H1 (cell line): ENCODE data around the gene CALR. TPM values are rescaled to one million over a fixed set of nuclear protein-coding genes. Genes with fewer than 3 reads are reported as not detected.

Source experiments
- ATF3 ChIP-seq: IDR thresholded peaks from 2 replicates; pipeline ENCODE4 v1.6.1; 2011; ENCODE audit warnings: low read depth, mild to moderate bottlenecking, low read length; ENCODE audit not compliant: insufficient read depth
- CHD1 ChIP-seq: IDR thresholded peaks from 2 replicates; pipeline ENCODE4 v1.6.1; 2012; ENCODE audit warnings: low read depth, low read length, improper control_type of control experiment
- CTCF ChIP-seq, 3 experiments: IDR thresholded peaks; 1 replicate in 2 of 3; 2 replicates in 1 of 3; pipeline versions ENCODE4 v1.5.1 to v1.6.1; 2011; ENCODE audit warnings: low read length in 3 of 3, mild to moderate bottlenecking in 3 of 3, inconsistent platforms in 2 of 3, low read depth in 1 of 3, moderate library complexity in 1 of 3; ENCODE audit not compliant: insufficient read depth in 1 of 3; ENCODE audit errors: control extremely low read depth in 1 of 3
- SP1 ChIP-seq: IDR thresholded peaks from 2 replicates; pipeline ENCODE4 v1.6.1; 2011; ENCODE audit warnings: low read depth, low read length
- SRF ChIP-seq: IDR thresholded peaks from 2 replicates; pipeline ENCODE4 v1.6.1; 2011; ENCODE audit warnings: mild to moderate bottlenecking, low read depth, low read length, moderate library complexity
- TAF7 ChIP-seq: optimal IDR thresholded peaks from 2 replicates; pipeline ENCODE3; 2011; ENCODE audit warnings: low read depth, mild to moderate bottlenecking, inconsistent platforms, low read length, moderate library complexity, borderline replicate concordance
- ZNF274 ChIP-seq: IDR thresholded peaks from 2 replicates; pipeline ENCODE4 v1.7.0; 2012; ENCODE audit warnings: low read length, borderline replicate concordance; ENCODE audit errors: extremely low read depth
- polyA plus RNA-seq, 7 experiments: library from polyadenylated mRNA; depleted of rRNA in 3 of 7; stranded (reverse) in 5 of 7; unstranded in 2 of 7; fragments of >200 nt in 5 of 7; fragments of 200-250 nt in 2 of 7; gene quantifications; 1 replicate in 5 of 7; 2 replicates in 1 of 7; 4 replicates in 1 of 7; pipeline versions ENCODE4 v1.2.1 to v1.2.3, GENCODE V29; 2011 to 2013; ENCODE audit warnings: missing spikeins in 2 of 7, mixed read lengths in 2 of 7
- total RNA-seq: library from RNA; stranded (reverse); fragmentation: NEBNext Ultra II Directional; extraction: Animal tissue kit (Norgen Biotek cat#: 25700); gene quantifications from 2 replicates; pipeline ENCODE4 v1.2.1, GENCODE V29; 2021
- TF ChIP-seq, protein P1 (sequence below): fragments of 300-600 bp; sonication (generic); IDR thresholded peaks from 2 replicates; pipeline ENCODE4 v1.7.1; 2012; ENCODE audit warnings: low read length, moderate library complexity, mild to moderate bottlenecking, inconsistent platforms; ENCODE audit not compliant: insufficient replicate concordance

The CALR gene
- total and polyA plus RNA-seq, 2 of the 8 experiments (the other 6 are each of a cell fraction or from before 2014, with no cell fraction given), result 591 to 1,155 TPM

DNA sequence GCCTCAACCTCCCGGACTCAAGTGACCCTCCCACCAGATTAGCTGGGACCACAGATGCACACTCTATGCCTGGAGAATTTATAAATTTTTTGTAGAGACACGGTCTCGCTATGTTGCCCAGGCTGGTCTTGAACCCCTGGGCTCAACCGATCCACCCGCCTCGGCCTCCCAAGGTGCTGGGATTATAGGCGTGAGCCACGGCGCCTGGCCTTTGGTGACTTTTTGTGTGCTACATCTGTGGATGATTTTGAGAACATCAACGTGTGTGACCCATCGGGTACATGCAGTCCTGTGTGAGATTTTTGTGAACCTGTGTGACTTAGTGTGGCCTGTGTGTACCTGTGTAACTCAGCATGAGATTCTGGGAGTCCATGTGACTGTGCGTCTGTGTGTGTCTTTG lies 48.3 kb downstream of the CALR start (continued):
- TF ChIP-seq CTCF (IDR thresholded peaks at IDR 0.05; ENCODE audit: control extremely low read depth in 1 of 3, insufficient read depth in 1 of 3, low read depth in 1 of 3, low read length in 3 of 3) (no peak), ZNF274 (no peak), SRF (no peak), CHD1 (no peak), TAF7 (no peak), SP1 (no peak), ATF3 (no peak)
- TF ChIP-seq, protein P1, sequence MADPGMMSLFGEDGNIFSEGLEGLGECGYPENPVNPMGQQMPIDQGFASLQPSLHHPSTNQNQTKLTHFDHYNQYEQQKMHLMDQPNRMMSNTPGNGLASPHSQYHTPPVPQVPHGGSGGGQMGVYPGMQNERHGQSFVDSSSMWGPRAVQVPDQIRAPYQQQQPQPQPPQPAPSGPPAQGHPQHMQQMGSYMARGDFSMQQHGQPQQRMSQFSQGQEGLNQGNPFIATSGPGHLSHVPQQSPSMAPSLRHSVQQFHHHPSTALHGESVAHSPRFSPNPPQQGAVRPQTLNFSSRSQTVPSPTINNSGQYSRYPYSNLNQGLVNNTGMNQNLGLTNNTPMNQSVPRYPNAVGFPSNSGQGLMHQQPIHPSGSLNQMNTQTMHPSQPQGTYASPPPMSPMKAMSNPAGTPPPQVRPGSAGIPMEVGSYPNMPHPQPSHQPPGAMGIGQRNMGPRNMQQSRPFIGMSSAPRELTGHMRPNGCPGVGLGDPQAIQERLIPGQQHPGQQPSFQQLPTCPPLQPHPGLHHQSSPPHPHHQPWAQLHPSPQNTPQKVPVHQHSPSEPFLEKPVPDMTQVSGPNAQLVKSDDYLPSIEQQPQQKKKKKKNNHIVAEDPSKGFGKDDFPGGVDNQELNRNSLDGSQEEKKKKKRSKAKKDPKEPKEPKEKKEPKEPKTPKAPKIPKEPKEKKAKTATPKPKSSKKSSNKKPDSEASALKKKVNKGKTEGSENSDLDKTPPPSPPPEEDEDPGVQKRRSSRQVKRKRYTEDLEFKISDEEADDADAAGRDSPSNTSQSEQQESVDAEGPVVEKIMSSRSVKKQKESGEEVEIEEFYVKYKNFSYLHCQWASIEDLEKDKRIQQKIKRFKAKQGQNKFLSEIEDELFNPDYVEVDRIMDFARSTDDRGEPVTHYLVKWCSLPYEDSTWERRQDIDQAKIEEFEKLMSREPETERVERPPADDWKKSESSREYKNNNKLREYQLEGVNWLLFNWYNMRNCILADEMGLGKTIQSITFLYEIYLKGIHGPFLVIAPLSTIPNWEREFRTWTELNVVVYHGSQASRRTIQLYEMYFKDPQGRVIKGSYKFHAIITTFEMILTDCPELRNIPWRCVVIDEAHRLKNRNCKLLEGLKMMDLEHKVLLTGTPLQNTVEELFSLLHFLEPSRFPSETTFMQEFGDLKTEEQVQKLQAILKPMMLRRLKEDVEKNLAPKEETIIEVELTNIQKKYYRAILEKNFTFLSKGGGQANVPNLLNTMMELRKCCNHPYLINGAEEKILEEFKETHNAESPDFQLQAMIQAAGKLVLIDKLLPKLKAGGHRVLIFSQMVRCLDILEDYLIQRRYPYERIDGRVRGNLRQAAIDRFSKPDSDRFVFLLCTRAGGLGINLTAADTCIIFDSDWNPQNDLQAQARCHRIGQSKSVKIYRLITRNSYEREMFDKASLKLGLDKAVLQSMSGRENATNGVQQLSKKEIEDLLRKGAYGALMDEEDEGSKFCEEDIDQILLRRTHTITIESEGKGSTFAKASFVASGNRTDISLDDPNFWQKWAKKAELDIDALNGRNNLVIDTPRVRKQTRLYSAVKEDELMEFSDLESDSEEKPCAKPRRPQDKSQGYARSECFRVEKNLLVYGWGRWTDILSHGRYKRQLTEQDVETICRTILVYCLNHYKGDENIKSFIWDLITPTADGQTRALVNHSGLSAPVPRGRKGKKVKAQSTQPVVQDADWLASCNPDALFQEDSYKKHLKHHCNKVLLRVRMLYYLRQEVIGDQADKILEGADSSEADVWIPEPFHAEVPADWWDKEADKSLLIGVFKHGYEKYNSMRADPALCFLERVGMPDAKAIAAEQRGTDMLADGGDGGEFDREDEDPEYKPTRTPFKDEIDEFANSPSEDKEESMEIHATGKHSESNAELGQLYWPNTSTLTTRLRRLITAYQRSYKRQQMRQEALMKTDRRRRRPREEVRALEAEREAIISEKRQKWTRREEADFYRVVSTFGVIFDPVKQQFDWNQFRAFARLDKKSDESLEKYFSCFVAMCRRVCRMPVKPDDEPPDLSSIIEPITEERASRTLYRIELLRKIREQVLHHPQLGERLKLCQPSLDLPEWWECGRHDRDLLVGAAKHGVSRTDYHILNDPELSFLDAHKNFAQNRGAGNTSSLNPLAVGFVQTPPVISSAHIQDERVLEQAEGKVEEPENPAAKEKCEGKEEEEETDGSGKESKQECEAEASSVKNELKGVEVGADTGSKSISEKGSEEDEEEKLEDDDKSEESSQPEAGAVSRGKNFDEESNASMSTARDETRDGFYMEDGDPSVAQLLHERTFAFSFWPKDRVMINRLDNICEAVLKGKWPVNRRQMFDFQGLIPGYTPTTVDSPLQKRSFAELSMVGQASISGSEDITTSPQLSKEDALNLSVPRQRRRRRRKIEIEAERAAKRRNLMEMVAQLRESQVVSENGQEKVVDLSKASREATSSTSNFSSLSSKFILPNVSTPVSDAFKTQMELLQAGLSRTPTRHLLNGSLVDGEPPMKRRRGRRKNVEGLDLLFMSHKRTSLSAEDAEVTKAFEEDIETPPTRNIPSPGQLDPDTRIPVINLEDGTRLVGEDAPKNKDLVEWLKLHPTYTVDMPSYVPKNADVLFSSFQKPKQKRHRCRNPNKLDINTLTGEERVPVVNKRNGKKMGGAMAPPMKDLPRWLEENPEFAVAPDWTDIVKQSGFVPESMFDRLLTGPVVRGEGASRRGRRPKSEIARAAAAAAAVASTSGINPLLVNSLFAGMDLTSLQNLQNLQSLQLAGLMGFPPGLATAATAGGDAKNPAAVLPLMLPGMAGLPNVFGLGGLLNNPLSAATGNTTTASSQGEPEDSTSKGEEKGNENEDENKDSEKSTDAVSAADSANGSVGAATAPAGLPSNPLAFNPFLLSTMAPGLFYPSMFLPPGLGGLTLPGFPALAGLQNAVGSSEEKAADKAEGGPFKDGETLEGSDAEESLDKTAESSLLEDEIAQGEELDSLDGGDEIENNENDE, result no peak
